C4-2B (cell line): ENCODE data around the gene KASH5.

ENCODE experiments used
- CTCF ChIP-seq: fragments of 450-650 bp; conservative IDR thresholded peaks from 2 replicates; pipeline ENCODE4 v1.5.1; 2017; ENCODE audit warnings: mild to moderate bottlenecking
- ZFX ChIP-seq: fragments of 450-650 bp; IDR thresholded peaks from 2 replicates; pipeline ENCODE4 v1.6.1; 2017

- TF ChIP-seq CTCF: no peak
- no peak for TF ChIP-seq ZFX
Measured at GRCh38 chr19:49347835-49348234, 40.2 kb upstream of the KASH5 start.
